Measurements from ENCODE around the gene CDCA5.

The CDCA5 gene

DNA sequence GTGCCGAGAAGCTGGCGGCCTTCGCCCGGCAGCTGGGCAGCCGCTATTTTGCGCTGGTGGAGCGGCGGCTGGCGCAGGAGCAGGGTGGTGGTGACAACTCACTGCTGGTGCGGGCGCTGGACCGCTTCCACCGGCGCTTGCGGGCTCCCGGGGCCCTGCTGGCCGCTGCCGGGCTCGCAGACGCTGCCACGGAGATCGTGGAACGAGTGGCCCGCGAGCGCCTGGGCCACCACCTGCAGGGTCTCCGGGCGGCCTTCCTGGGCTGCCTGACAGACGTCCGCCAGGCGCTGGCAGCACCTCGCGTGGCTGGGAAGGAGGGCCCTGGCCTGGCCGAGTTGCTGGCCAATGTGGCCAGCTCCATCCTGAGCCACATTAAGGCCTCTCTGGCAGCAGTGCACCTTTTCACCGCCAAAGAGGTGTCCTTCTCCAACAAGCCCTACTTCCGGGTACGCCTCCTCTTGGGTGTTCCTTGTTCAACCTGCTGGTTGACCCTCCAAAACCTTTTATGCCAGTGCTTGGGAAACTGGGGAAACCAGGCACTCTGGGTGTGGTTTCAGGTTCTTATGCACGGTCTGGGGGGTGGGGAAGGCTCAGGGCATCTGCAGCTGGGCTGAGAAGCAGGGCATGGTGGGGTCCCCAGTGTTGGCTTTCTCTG, 24.8 kb upstream of the CDCA5 start:
- no peak for DNase-seq (ENCODE audit: insufficient read length, low spot score)
- TF ChIP-seq POLR2AphosphoS5 (IDR thresholded peaks at IDR 0.05; ENCODE audit: low read depth, low read length) (no peak), SPI1 (IDR thresholded peaks at IDR 0.05; ENCODE audit: low read depth, low read length) (no peak), PAX5 (IDR thresholded peaks at IDR 0.05; ENCODE audit: insufficient read depth, low read length, severe bottlenecking) (no peak), POLR2A (IDR thresholded peaks at IDR 0.05; ENCODE audit: low read depth, low read length) (no peak), POU2F2 (IDR thresholded peaks at IDR 0.05; ENCODE audit: low read depth, low read length) (no peak), TAF1 (IDR thresholded peaks at IDR 0.05; ENCODE audit: low read depth, low read length) (no peak)
- no peak for FAIRE-seq

DNA sequence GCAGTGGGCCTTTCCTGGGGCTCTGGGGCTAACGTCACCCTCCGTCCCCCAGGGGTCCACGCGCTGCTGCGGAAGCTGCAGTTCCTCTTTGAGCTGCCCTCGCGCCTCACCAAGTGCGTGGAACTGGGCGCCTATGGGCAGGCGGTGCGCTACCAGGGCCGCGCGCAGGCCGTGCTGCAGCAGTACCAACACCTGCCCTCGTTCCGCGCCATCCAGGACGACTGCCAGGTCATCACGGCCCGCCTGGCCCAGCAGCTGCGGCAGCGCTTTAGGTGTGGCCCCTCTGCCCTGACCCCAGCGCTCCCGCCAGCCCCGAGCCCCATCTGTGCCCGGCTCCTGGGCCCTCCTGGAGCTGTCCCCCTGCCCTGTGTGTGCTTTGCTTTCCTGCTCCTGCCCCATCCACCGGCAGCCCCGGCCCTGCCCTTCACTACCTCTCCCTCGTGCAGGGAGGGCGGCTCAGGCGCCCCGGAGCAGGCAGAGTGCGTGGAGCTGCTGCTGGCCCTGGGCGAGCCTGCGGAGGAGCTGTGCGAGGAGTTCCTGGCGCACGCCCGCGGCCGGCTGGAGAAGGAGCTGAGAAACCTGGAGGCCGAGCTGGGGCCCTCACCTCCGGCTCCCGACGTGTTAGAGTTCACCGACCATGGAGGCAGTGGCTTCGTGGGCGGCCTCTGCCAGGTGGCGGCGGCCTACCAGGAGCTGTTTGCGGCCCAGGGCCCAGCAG, 24.1 kb upstream of the CDCA5 start:
- DNase-seq (ENCODE audit: insufficient read length, low spot score) = no peak
- no peak for FAIRE-seq
- no peak for TF ChIP-seq POLR2AphosphoS5 (IDR thresholded peaks at IDR 0.05; ENCODE audit: low read depth, low read length)
- no peak for TF ChIP-seq SPI1 (IDR thresholded peaks at IDR 0.05; ENCODE audit: low read depth, low read length)
- TF ChIP-seq POU2F2 (IDR thresholded peaks at IDR 0.05; ENCODE audit: low read depth, low read length) = no peak
- TF ChIP-seq POLR2A (IDR thresholded peaks at IDR 0.05; ENCODE audit: low read depth, low read length) = no peak
- TF ChIP-seq PAX5 (IDR thresholded peaks at IDR 0.05; ENCODE audit: insufficient read depth, low read length, severe bottlenecking) = no peak
- TF ChIP-seq TAF1 (IDR thresholded peaks at IDR 0.05; ENCODE audit: low read depth, low read length) = no peak

DNA sequence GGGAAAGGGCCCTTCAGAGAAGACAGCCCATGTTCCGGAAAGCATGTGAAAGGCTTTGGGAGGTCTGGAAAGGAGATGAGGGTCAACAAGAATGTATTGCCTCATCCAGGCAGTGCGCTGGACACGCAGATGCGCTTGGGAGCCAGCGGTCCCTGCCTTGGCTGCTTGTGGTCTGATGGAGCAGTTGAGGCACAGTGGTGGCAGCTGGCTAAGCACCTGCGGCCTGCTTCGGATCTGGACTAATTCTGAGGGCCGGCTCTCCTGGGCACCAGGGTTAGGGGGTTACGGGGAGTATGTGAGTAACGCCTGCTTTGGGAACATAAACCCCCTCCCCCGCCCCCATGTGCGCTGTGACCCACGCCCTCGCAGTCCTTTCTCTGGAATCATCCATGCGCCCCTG, 23.2 kb upstream of the CDCA5 start:
- DNase-seq (ENCODE audit: insufficient read length, low spot score) (no peak), FAIRE-seq (no peak)
- TF ChIP-seq TAF1 (IDR thresholded peaks at IDR 0.05; ENCODE audit: low read depth, low read length) = no peak
- no peak for TF ChIP-seq PAX5 (IDR thresholded peaks at IDR 0.05; ENCODE audit: insufficient read depth, low read length, severe bottlenecking)
- TF ChIP-seq POLR2A (IDR thresholded peaks at IDR 0.05; ENCODE audit: low read depth, low read length) = no peak
- no peak for TF ChIP-seq POLR2AphosphoS5 (IDR thresholded peaks at IDR 0.05; ENCODE audit: low read depth, low read length)
- no peak for TF ChIP-seq SPI1 (IDR thresholded peaks at IDR 0.05; ENCODE audit: low read depth, low read length)
- TF ChIP-seq POU2F2 (IDR thresholded peaks at IDR 0.05; ENCODE audit: low read depth, low read length) = no peak

DNA sequence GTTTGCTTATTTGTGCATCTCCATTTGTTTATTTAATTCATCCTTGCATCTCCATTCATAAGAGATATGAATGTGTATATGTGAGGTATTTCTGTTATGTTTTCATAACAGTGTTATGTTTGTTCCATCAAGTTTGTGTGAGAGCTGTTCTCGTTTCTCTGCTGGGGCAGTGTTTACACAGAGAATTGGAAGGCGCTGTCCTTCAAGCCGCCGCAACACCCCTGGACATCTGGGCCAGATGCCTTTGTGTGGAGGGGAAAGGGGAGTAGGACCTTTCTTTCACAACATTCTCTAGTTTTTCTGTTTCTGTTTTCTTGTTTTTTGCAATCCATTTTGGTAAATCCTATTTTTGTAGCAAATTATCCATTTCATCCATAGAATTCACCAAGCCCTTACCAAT, 20.8 kb upstream of the CDCA5 start:
- DNase-seq (ENCODE audit: insufficient read length, low spot score) (no peak), FAIRE-seq (no peak)
- TF ChIP-seq POLR2A (IDR thresholded peaks at IDR 0.05; ENCODE audit: low read depth, low read length) (no peak), POLR2AphosphoS5 (IDR thresholded peaks at IDR 0.05; ENCODE audit: low read depth, low read length) (no peak), TAF1 (IDR thresholded peaks at IDR 0.05; ENCODE audit: low read depth, low read length) (no peak), PAX5 (IDR thresholded peaks at IDR 0.05; ENCODE audit: insufficient read depth, low read length, severe bottlenecking) (no peak), SPI1 (IDR thresholded peaks at IDR 0.05; ENCODE audit: low read depth, low read length) (no peak), POU2F2 (IDR thresholded peaks at IDR 0.05; ENCODE audit: low read depth, low read length) (no peak)

DNA sequence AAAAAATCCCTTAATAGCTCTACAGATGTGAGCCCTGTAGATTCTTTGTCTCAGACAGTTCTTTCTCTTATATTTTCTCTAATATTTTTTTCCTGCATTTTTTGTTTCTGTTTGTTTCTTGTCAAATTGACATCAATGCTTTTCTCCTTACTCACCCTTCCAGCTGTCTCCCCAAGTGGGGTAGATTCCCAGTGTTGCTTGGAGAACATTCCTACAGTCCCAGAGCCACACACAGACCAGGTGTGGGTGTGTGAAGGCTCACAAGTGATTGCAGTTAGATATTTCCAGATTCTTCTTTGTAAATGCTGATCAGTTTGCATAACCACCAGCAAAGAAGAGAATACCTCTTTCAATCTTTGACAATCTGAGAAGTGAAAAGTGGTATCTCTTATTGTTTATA, 19.6 kb upstream of the CDCA5 start:
- DNase-seq (ENCODE audit: insufficient read length, low spot score) = no peak
- no peak for FAIRE-seq
- no peak for TF ChIP-seq POLR2A (IDR thresholded peaks at IDR 0.05; ENCODE audit: low read depth, low read length)
- TF ChIP-seq POU2F2 (IDR thresholded peaks at IDR 0.05; ENCODE audit: low read depth, low read length) = no peak
- TF ChIP-seq TAF1 (IDR thresholded peaks at IDR 0.05; ENCODE audit: low read depth, low read length) = no peak
- no peak for TF ChIP-seq SPI1 (IDR thresholded peaks at IDR 0.05; ENCODE audit: low read depth, low read length)
- TF ChIP-seq POLR2AphosphoS5 (IDR thresholded peaks at IDR 0.05; ENCODE audit: low read depth, low read length) = no peak
- no peak for TF ChIP-seq PAX5 (IDR thresholded peaks at IDR 0.05; ENCODE audit: insufficient read depth, low read length, severe bottlenecking)

DNA sequence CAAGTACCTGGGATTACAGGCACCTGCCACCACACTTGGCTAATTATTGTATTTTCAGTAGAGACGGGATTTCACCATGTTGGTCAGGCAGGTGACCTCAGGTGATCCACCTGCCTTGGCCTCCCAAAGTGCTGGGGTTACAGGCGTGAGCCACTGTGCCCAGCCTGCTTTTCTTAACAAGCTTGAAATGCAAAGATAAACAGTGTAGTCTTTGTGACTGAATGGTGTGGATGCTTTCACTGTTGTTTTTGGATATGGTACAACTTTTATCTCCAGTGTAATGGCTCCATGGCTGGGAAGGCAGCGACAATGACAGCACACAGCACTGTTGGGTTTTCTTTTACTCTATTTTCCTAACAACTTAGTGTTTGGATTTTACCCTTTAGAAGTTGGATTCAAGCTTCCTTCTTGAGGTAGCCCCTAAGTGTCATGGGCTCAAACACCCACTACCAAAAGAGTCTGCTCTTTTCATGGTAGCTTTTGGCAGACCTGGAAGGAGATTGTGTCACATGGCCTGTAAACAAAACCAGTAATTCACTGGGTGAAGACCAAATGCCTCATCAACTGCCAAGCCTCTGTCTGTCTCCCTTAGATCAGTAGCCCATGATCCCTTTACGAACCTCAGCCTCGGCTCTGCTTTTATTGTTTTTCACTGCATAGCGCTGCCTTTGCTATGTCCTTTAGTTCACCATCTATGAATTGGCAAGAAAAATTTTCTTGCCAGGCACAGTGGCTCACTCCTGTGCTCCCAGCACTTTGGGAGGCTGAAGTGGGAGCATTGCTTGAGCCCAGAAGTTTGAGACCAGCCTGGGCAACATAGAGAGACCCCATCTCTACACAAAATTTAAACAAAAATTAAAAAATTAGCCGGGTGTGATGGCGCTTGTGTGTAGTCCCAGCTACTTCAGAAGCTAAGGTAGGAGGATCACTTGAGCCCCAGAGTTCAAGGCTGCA, 18.6 kb upstream of the CDCA5 start:
- no peak for DNase-seq (ENCODE audit: insufficient read length, low spot score)
- FAIRE-seq = no peak
- TF ChIP-seq POU2F2 (IDR thresholded peaks at IDR 0.05; ENCODE audit: low read depth, low read length) (no peak), POLR2A (IDR thresholded peaks at IDR 0.05; ENCODE audit: low read depth, low read length) (no peak), SPI1 (IDR thresholded peaks at IDR 0.05; ENCODE audit: low read depth, low read length) (no peak), TAF1 (IDR thresholded peaks at IDR 0.05; ENCODE audit: low read depth, low read length) (no peak), PAX5 (IDR thresholded peaks at IDR 0.05; ENCODE audit: insufficient read depth, low read length, severe bottlenecking) (no peak), POLR2AphosphoS5 (IDR thresholded peaks at IDR 0.05; ENCODE audit: low read depth, low read length) (no peak)

DNA sequence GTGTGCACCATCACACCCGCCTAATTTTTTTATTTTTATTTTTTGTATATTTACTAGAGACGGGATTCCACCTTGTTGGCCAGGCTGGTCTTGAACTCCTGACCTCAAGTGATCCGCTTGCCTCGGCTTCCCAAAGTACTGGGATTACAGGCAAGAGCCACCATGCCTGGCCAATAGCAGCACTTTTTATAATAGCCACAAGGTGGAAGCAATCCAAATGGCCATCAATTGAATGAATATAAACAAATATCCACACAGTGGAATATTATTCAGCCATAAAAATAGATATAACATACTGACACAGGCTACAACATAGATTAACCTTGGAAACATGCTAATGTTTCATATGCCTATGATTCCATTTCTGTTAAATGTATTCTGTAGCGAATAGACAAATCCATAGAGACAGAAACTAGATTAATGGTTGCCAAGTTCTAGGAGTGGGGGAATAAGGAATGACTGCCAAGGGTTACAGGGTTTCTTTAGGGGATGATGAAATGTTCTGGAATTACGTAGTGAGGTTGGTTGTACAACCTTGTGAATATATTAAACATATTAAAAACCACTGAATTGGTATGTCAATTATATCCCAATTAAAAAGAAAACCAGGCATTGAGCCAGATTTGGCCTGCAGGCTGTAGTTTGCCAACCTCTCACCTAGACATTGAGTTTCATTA, 17.0 kb upstream of the CDCA5 start:
- DNase-seq (ENCODE audit: insufficient read length, low spot score) = no peak
- no peak for TF ChIP-seq POLR2AphosphoS5 (IDR thresholded peaks at IDR 0.05; ENCODE audit: low read depth, low read length)
- TF ChIP-seq POLR2A (IDR thresholded peaks at IDR 0.05; ENCODE audit: low read depth, low read length) = no peak
- TF ChIP-seq POU2F2 (IDR thresholded peaks at IDR 0.05; ENCODE audit: low read depth, low read length) = no peak
- TF ChIP-seq PAX5 (IDR thresholded peaks at IDR 0.05; ENCODE audit: insufficient read depth, low read length, severe bottlenecking) = no peak
- no peak for TF ChIP-seq TAF1 (IDR thresholded peaks at IDR 0.05; ENCODE audit: low read depth, low read length)
- no peak for TF ChIP-seq SPI1 (IDR thresholded peaks at IDR 0.05; ENCODE audit: low read depth, low read length)
- FAIRE-seq = no peak

DNA sequence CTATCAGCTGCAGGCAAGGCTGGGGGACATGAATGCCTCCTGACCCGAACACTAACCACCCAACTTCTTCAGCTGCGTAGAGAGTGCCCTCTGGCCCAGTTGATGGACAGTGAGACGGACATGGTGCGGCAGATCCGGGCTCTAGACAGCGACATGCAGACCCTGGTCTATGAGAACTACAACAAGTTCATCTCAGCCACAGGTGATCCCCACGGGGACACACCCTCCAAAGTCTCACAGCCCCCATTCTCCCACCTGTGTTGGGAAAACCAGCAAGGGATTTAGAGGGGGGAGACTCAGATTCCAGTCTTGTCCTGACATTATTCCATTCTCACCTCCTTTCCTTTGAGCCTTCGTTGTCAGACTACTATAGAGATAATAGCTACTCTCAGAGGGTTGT, 13.1 kb upstream of the CDCA5 start:
- FAIRE-seq (no peak), DNase-seq (ENCODE audit: insufficient read length, low spot score) (no peak)
- TF ChIP-seq POLR2A (IDR thresholded peaks at IDR 0.05; ENCODE audit: low read depth, low read length) (no peak), SPI1 (IDR thresholded peaks at IDR 0.05; ENCODE audit: low read depth, low read length) (no peak), TAF1 (IDR thresholded peaks at IDR 0.05; ENCODE audit: low read depth, low read length) (no peak), POLR2AphosphoS5 (IDR thresholded peaks at IDR 0.05; ENCODE audit: low read depth, low read length) (no peak), POU2F2 (IDR thresholded peaks at IDR 0.05; ENCODE audit: low read depth, low read length) (no peak), PAX5 (IDR thresholded peaks at IDR 0.05; ENCODE audit: insufficient read depth, low read length, severe bottlenecking) (no peak)

All from GM12891 (cell line).